Measurements from ENCODE around the gene SMIM9. TPM values are rescaled to one million over a fixed set of nuclear protein-coding genes. Genes with fewer than 3 reads are reported as not detected.
A peak's percentile ranks its signal among the peaks of the same experiment; 100 is the strongest.

Gene SMIM9
- total RNA-seq, 1 donor, result not detected

DNA sequence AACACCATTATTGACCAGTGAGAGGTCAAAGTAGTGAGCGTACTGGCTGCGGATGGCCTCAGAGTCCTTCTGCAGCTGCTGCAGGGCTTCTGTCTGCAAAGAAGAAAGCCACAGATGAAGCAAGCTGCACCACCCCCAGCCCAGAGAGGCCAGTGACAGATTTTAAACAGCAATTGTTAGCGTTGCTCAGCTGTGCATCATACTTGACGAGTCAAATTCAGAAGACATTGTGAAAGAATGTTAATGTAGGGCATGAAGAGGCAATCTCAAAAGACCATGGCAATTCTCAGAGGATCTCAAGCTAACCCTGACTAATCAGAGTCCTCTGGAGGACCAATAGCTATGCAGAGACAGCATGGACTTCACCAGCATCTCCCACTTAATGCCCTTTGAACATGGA lies 55.2 kb downstream of the SMIM9 start:
- TF ChIP-seq, protein P1, sequence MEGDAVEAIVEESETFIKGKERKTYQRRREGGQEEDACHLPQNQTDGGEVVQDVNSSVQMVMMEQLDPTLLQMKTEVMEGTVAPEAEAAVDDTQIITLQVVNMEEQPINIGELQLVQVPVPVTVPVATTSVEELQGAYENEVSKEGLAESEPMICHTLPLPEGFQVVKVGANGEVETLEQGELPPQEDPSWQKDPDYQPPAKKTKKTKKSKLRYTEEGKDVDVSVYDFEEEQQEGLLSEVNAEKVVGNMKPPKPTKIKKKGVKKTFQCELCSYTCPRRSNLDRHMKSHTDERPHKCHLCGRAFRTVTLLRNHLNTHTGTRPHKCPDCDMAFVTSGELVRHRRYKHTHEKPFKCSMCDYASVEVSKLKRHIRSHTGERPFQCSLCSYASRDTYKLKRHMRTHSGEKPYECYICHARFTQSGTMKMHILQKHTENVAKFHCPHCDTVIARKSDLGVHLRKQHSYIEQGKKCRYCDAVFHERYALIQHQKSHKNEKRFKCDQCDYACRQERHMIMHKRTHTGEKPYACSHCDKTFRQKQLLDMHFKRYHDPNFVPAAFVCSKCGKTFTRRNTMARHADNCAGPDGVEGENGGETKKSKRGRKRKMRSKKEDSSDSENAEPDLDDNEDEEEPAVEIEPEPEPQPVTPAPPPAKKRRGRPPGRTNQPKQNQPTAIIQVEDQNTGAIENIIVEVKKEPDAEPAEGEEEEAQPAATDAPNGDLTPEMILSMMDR (IDR thresholded peaks at IDR 0.05; ENCODE audit: insufficient read depth, low read length), result no peak
- peak; percentile 39 for DNase-seq (ENCODE audit: low read depth)

GRCh38 chrX:154776753-154777152 lies 57.7 kb downstream of the SMIM9 start:
- DNase-seq (ENCODE audit: low read depth), result no peak
- TF ChIP-seq, protein P1 (IDR thresholded peaks at IDR 0.05; ENCODE audit: insufficient read depth, low read length), result no peak

More for the DNA sequence above, 55.2 kb downstream of the SMIM9 start:
- H3K4me3 ChIP-seq (ENCODE audit: low read depth, low read length), result no peak overlapping the region

GRCh38 chrX:154775419-154776349 lies 58.8 kb downstream of the SMIM9 start:
- TF ChIP-seq, protein P1 (IDR thresholded peaks at IDR 0.05; ENCODE audit: insufficient read depth, low read length), result no peak
- DNase-seq (ENCODE audit: low read depth), result no peak
- H3K4me3 ChIP-seq (ENCODE audit: low read depth, low read length), result no peak overlapping the region

More at GRCh38 chrX:154776753-154777152, 57.7 kb downstream of the SMIM9 start:
- no peak overlapping the region for H3K4me3 ChIP-seq (ENCODE audit: low read depth, low read length)

DNA sequence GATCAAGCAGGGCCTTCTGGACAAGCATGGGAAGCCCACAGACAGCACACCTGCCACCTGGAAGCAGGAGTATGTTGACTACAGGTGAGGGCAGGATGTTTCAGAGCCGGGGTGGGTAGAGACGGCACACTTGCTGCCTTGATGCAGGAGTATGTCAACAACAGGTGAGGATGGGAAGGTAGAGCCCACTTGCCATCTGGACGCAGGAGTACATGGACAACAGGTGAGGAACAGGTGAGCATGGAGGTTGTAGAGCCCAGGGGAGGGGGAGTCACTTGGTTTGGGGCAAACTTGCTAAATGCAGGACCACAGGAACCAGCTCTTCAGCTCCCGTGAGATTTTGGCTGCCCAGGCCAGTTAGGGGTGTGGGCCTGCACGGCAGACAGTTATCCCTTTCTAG lies 59.8 kb downstream of the SMIM9 start:
- H3K4me3 ChIP-seq (ENCODE audit: low read depth, low read length), result no peak overlapping the region
- no peak for DNase-seq (ENCODE audit: low read depth)
- TF ChIP-seq, protein P1 (IDR thresholded peaks at IDR 0.05; ENCODE audit: insufficient read depth, low read length), result no peak

Other genes with a start within 250 kb of the SMIM9 start
- not detected in 2 replicates for gene CTAG1A, start 249.5 kb downstream of the SMIM9 start, total RNA-seq (ENCODE audit: low replicate concordance)
- gene CTAG1B, start 215.4 kb downstream of the SMIM9 start, total RNA-seq (ENCODE audit: low replicate concordance), result not detected in 2 replicates
- not detected in 2 replicates for gene CTAG2, start 181.1 kb downstream of the SMIM9 start, total RNA-seq (ENCODE audit: low replicate concordance)
- 1.2 and 4.2 TPM in 2 replicates for gene GAB3, start 83.6 kb downstream of the SMIM9 start, total RNA-seq (ENCODE audit: low replicate concordance)
- 36.5 and 47.8 TPM in 2 replicates for gene DKC1, start 71.8 kb downstream of the SMIM9 start, total RNA-seq (ENCODE audit: low replicate concordance)
- 10.0 and 23.3 TPM in 2 replicates for gene MPP1, start 29.2 kb downstream of the SMIM9 start, total RNA-seq (ENCODE audit: low replicate concordance)
- gene F8A1, start 51.7 kb upstream of the SMIM9 start, total RNA-seq (ENCODE audit: low replicate concordance), result 2.6 and 7.1 TPM in 2 replicates
- 6.4 and 7.8 TPM in 2 replicates for gene F8, start 188.1 kb upstream of the SMIM9 start, total RNA-seq (ENCODE audit: low replicate concordance)
- 61.5 and 143 TPM in 2 replicates for gene FUNDC2, start 192.2 kb upstream of the SMIM9 start, total RNA-seq (ENCODE audit: low replicate concordance)
- gene CMC4, start 236.5 kb upstream of the SMIM9 start, total RNA-seq (ENCODE audit: low replicate concordance), result 15.0 and 15.3 TPM in 2 replicates
- 1.6 TPM in 2 replicates for gene MTCP1, start 236.5 kb upstream of the SMIM9 start, total RNA-seq (ENCODE audit: low replicate concordance)
- 8.5 and 17.4 TPM in 2 replicates for gene BRCC3, start 236.8 kb upstream of the SMIM9 start, total RNA-seq (ENCODE audit: low replicate concordance)

All from fibroblast of the aortic adventitia (primary cell).